Thymus (tissue), 11 donors: Measurements from ENCODE around the gene KIF17. TPM values are rescaled to one million over a fixed set of nuclear protein-coding genes. Genes with fewer than 3 reads are reported as not detected.
"Not testable (repeated sequence)": the region's sequence is repeated elsewhere in the genome, so short reads cannot be mapped to it uniquely, and the experiment has no call there.

Experiments
- DNase-seq, 9 donors: peaks; one replicate each; pipeline ENCODE4 v3.0.0-alpha.2; 2013; ENCODE audit warnings: low spot score in 9 of 9, low read depth in 6 of 9, missing footprints in 1 of 9
- H3K27ac ChIP-seq, 2 donors: one replicate each; pipeline ENCODE4 v1.5.1; 2013; ENCODE audit warnings: control low read depth in 1 of 2, low read depth in 1 of 2, low read length in 1 of 2, mild to moderate bottlenecking in 1 of 2, moderate library complexity in 1 of 2
- H3K27me3 ChIP-seq, 2 donors: one replicate each; pipeline ENCODE4 v1.5.1; 2013; ENCODE audit warnings: low read length in 1 of 2; ENCODE audit not compliant: control insufficient read depth in 2 of 2, insufficient read depth in 1 of 2
- H3K36me3 ChIP-seq, 2 donors: one replicate each; pipeline ENCODE4 v1.5.1; 2013; ENCODE audit warnings: low read length in 1 of 2, mild to moderate bottlenecking in 1 of 2, moderate library complexity in 1 of 2; ENCODE audit not compliant: control insufficient read depth in 2 of 2, insufficient read depth in 2 of 2
- H3K4me1 ChIP-seq, 2 donors: one replicate each; pipeline ENCODE4 v1.5.1; 2013; ENCODE audit warnings: low read length in 2 of 2; ENCODE audit not compliant: control insufficient read depth in 2 of 2, insufficient read depth in 2 of 2
- H3K4me3 ChIP-seq, 2 donors: one replicate each; pipeline ENCODE4 v1.5.1; 2013; ENCODE audit warnings: low read length in 2 of 2, control low read depth in 1 of 2, mild to moderate bottlenecking in 1 of 2
- H3K9me3 ChIP-seq, 2 donors: one replicate each; pipeline ENCODE4 v1.5.1; 2013; ENCODE audit warnings: low read length in 1 of 2, mild to moderate bottlenecking in 1 of 2; ENCODE audit not compliant: control insufficient read depth in 2 of 2, insufficient read depth in 1 of 2
- WGBS: extraction: QIAGEN DNeasy Blood & Tissue Kit; methylation state at CpG from one replicate; pipeline ENCODE4 v1.1.7; 2013; 5-methylcytosine and 5-hydroxymethylcytosine counted together
- polyA plus RNA-seq: library from polyadenylated mRNA; stranded (reverse); fragments of 200-250 nt; gene quantifications from one replicate; pipeline ENCODE4 v1.2.3, GENCODE V29; 2013
- total RNA-seq: library from RNA; stranded (reverse); fragments of 120-200 nt; gene quantifications from one replicate; pipeline ENCODE4 v1.2.4, GENCODE V29; 2013
- donor health status: healthy.

KIF17 gene
- total and polyA plus RNA-seq, 2 donors, result 0.85 to 1.0 TPM

GRCh38 chr1:20673626-20674025 lies 44.2 kb downstream of the KIF17 start:
- DNase-seq, H3K4me3 ChIP-seq, H3K4me1 ChIP-seq, H3K27ac ChIP-seq, H3K36me3 ChIP-seq, H3K27me3 ChIP-seq, H3K9me3 ChIP-seq: not testable (repeated sequence)
- 94% methylated on average over 11 of the region's 11 CpGs for WGBS

- Histone ChIP-seq H3K27me3 (no peaks in the 10 kb centered on the region), H3K36me3 (no peaks in the 10 kb centered on the region), H3K9me3 (no peaks in the 10 kb centered on the region), H3K27ac (no peak overlapping the region), H3K4me1 (no peaks in the 10 kb centered on the region), H3K4me3 (no peak overlapping the region)
- no peak for DNase-seq
- WGBS, result 98% methylated on average over 4 of the region's 4 CpGs
Observed at GRCh38 chr1:20672265-20672632, 45.6 kb downstream of the KIF17 start.

- Histone ChIP-seq H3K9me3 (no peaks in the 10 kb centered on the region), H3K36me3 (no peaks in the 10 kb centered on the region), H3K27me3 (no peaks in the 10 kb centered on the region), H3K4me3 (no peak overlapping the region), H3K27ac (no peak overlapping the region), H3K4me1 (no peaks in the 10 kb centered on the region)
- 97% methylated on average over 5 of the region's 5 CpGs for WGBS
- no peak for DNase-seq
Observed at GRCh38 chr1:20670936-20671335, 46.9 kb downstream of the KIF17 start.

- Histone ChIP-seq H3K4me1 (no peaks in the 10 kb centered on the region), H3K27me3 (no peaks in the 10 kb centered on the region), H3K9me3 (no peaks in the 10 kb centered on the region), H3K36me3 (no peaks in the 10 kb centered on the region), H3K4me3 (no peak overlapping the region), H3K27ac (no peak overlapping the region)
- DNase-seq, result no peak
- WGBS, result 100% methylated on average over 1 of the region's 1 CpG
Observed at GRCh38 chr1:20668581-20668980, 49.2 kb downstream of the KIF17 start.

GRCh38 chr1:20666804-20667203 lies 51.0 kb downstream of the KIF17 start:
- Histone ChIP-seq H3K9me3 (no peaks in the 10 kb centered on the region), H3K27me3 (no peaks in the 10 kb centered on the region), H3K36me3 (no peaks in the 10 kb centered on the region), H3K27ac (no peak overlapping the region), H3K4me3 (no peak overlapping the region), H3K4me1 (peaks cover 5 to 9% of the 10 kb centered on the region in 2 donors)
- DNase-seq, result no peak
- 98% methylated on average over 1 of the region's 1 CpG for WGBS

DNA sequence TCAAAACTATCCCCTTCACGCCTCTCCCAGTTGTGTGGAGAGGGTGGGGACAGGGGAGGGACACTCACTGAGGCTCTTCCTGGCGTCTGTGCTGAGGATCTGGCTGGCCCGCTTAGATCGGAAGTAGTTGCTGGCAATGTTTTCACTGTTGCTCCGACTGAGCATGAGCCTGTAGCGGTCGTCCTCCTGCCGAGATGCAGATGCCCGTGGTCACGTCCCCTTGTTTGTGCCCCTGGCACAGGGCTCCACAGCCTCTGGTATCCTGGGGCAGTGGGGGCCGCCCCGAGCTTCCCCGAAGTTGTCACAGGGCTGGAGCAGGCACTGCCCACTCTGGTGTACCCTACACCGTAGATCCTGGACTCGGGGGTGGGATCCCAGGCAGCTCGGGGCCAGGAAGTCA lies 51.7 kb downstream of the KIF17 start:
- Histone ChIP-seq H3K36me3 (no peaks in the 10 kb centered on the region), H3K9me3 (no peaks in the 10 kb centered on the region), H3K27ac (no peak overlapping the region), H3K27me3 (no peaks in the 10 kb centered on the region), H3K4me3 (no peak overlapping the region), H3K4me1 (peaks cover 6 to 9% of the 10 kb centered on the region in 2 donors)
- no peak for DNase-seq
- 88% methylated on average over 16 of the region's 16 CpGs for WGBS

DNA sequence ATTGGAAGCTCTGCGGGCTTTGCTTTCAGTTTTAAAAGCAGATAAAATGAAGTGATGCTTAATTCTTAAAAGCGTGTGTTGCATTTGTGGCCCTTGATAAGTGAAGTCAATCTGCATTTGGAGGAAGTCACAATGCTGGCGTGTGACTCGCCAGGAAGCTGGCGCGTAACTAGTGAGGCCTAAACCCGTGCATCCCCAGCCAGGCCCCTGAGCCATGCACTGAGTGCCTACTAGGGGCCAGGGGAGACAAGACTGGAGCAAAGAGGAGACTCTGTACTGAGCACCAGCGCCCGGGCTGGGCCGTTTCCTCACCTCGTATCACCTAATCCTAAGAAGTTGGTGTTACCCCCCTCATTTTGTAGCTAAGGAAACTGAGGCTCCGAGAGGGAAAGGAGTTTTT lies 52.1 kb downstream of the KIF17 start:
- no peak for DNase-seq
- no peaks in the 10 kb centered on the region for H3K27me3 ChIP-seq
- 88% methylated on average over 12 of the region's 12 CpGs for WGBS
- no peaks in the 10 kb centered on the region for H3K9me3 ChIP-seq
- peaks cover 7 to 9% of the 10 kb centered on the region in 2 donors for H3K4me1 ChIP-seq
- no peaks in the 10 kb centered on the region for H3K36me3 ChIP-seq
- H3K4me3 ChIP-seq, result no peak overlapping the region
- no peak overlapping the region for H3K27ac ChIP-seq

- Histone ChIP-seq H3K27ac (no peak overlapping the region), H3K36me3 (peaks cover 0 to 7% of the 10 kb centered on the region in 2 donors), H3K4me1 (peaks cover 14 to 21% of the 10 kb centered on the region in 2 donors), H3K27me3 (no peaks in the 10 kb centered on the region), H3K4me3 (no peak overlapping the region), H3K9me3 (no peaks in the 10 kb centered on the region)
- DNase-seq, result no peak
- 94% methylated on average over 12 of the region's 12 CpGs for WGBS
Observed at GRCh38 chr1:20663969-20664715, 53.7 kb downstream of the KIF17 start.

- H3K36me3 ChIP-seq, result peaks cover 1 to 9% of the 10 kb centered on the region in 2 donors
- H3K4me1 ChIP-seq, result peaks cover 14 to 21% of the 10 kb centered on the region in 2 donors
- DNase-seq, result no peak
- H3K4me3 ChIP-seq, result no peak overlapping the region
- H3K9me3 ChIP-seq, result no peaks in the 10 kb centered on the region
- no peaks in the 10 kb centered on the region for H3K27me3 ChIP-seq
- 98% methylated on average over 1 of the region's 1 CpG for WGBS
- H3K27ac ChIP-seq, result no peak overlapping the region
Observed at GRCh38 chr1:20663365-20663764, 54.4 kb downstream of the KIF17 start.
